ENCODE results near the gene IQCH.

Gene IQCH

DNA sequence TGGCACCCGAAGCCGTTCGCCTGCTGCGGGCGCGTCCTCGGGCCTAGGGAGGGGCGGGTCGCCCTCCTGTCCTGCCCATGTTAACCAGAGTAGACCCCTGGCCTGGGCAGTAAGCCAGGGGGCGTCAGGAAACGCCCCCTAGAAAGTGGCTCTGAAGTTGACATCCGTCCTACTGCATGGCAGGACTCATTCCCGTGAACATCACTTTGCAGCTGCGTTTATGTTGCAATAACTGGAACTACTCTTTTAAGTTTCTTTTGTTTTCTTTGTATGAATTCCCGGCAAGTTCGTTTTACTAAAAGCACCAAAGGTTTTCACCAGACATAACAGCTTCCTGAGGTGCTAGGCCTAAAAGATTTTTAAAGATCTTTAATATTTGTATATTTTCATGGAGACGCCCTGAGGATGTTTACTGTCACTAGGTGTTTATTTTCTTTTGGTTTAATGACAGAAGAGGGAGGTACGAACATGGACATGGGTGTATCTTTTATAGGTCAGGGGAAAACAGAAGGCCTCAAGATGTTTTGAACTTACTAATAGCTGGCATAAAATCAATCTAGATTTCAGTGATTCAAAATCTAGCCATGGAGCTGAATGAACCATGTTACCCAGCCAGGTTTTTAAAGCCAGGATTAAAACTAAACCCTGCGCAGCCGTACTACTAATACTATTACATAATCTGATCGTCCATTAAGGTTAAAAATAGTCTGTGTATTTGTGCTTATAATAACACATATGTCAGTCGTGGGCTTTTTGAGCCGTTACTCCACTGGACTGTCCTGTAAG, 267.4 kb downstream of the IQCH start:
- DNase-seq (ENCODE audit: low read depth in 4 of 4, low spot score in 1 of 4) = no peak

DNA sequence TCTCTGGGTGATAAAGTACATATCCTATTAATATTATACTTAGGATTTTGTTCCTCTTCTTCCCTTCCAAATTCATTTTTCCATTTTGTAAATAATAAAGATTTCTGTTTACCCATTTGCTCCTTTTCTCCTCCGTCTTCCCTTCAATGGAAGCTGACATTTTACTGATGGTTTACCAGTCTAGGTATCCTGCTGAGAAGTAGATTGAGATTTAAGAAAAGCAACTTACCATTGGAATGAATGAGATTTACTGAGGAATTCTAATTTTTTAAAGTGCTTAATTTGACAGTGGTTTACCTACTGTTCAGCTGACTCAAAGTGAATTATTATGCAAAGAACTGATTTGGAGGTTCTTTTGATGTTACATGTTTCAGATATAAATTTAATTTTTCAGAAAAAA, 268.7 kb downstream of the IQCH start:
- no peak for DNase-seq (ENCODE audit: low read depth in 4 of 4, low spot score in 1 of 4)

DNA sequence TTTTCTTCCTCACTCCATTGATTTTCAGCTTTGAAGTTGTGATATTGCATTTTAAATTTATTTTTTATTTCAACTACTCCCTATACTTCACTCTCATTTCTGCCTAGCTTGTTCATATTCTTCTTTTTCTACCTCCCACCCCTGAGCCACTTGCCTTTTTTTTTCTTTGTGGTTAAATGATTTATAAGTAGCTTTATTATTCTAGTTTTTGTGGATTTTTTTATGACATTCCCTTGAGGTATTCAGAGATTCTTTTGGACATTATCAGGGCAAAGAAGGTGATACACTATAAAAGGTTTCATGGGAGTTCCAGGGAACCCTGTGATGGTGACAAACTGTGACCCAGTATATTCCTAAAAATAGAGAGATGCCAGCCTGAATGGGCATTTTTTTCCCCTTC, 269.6 kb downstream of the IQCH start:
- no peak for DNase-seq (ENCODE audit: low read depth in 4 of 4, low spot score in 1 of 4)

DNA sequence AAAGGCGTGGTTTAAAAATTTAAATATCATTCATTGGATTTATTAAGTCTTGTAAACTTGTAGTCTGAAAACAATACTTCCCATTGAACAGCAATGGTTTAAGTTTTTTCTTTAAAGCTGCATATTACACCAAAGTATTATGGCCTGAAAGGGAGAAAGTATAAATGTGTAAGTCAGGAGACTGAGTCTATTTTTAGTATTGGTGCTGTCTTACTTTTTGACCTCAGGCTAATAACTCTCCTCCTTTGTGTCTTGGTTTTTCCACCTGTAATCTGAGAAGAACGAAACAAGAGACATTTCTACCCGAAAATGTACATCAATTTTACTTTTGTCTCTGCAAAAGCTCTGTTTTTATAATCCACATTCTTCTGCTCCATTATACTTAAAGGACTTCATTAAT, 273.9 kb downstream of the IQCH start:
- DNase-seq (ENCODE audit: low read depth in 4 of 4, low spot score in 1 of 4) = no peak

DNA sequence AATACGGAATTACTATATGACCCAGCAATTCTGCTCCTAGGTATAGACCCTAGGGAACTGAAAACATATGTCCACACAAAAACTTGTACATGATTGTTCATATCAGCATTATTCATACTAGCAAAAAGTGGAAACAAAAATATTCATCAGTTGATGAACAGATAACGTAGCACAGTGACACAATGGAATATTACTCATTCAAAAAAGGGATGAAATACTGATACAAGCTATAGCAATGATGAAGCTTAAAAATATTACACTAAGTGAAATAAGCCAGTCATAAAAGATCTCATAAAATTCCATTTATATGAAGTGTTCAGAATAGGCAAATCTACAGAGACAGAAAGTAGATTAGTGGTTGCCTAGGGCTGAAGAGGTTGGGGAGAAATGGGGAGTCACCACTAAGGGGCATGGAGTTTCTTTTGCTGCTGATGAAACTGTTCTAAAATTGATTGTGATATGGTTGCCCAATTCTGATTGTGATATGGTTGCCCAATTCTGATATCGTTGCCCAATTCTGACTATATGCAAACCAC, 276.9 kb downstream of the IQCH start:
- no peak for DNase-seq (ENCODE audit: low read depth in 4 of 4, low spot score in 1 of 4)

DNA sequence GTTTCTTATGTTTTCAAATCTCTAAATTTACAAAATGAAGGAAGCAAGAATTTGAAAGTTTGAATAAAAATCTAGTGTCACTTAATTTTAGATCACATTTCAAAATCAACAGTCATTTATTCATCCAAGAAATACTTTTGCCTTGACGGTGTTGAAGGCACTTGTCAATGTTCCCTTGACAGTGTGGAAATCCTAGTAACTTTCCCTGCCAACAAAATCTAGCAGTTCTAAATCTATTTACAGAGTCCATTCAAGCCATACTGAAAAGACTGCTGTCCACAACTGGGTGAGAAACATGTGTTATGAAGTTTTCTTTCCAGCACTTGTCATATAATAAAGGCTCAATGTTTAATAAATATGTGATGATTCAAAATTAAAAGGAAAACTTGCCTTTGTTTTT, 279.3 kb downstream of the IQCH start:
- no peak for DNase-seq (ENCODE audit: low read depth in 4 of 4, low spot score in 1 of 4)

DNA sequence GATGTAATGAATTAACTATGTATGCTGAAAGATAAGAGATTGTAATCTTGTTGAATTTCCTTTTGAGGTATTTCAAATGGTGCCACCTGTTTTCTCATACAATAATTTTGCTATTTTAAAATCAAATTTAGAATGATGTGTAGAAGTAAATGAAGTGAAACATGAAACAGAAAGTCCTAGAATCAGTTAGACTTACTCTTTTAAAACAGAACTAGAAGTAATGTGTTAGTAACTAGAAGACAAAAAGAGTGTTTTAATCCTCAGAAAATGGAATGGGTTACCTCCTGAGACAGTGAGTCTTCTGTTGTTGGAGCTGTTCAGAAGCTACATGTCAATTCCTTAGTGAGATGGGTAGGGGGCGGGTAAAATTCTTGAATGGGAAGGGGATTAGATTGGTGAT, 279.8 kb downstream of the IQCH start:
- DNase-seq (ENCODE audit: low read depth in 4 of 4, low spot score in 1 of 4) = no peak

DNA sequence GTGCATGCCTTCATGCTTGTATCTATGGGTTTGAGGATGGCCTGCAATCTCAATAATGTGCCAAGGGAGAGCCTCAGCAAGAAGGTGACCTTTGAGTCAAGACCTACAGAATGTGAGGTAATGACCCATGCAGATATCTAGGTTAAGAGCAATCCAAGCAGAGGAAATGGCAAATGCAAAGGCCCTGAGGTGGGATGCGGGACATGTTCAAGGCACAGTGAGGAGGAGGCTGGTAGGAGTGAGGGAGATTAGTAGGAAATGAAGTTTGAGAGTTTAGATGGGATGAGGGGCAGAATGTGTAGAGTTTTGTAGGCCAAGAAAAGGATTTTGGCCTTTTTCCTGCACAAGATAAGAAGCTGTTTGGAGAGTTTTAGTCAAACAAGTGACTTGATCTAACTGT, 283.2 kb downstream of the IQCH start:
- DNase-seq (ENCODE audit: low read depth in 4 of 4, low spot score in 1 of 4) = no peak

DNA sequence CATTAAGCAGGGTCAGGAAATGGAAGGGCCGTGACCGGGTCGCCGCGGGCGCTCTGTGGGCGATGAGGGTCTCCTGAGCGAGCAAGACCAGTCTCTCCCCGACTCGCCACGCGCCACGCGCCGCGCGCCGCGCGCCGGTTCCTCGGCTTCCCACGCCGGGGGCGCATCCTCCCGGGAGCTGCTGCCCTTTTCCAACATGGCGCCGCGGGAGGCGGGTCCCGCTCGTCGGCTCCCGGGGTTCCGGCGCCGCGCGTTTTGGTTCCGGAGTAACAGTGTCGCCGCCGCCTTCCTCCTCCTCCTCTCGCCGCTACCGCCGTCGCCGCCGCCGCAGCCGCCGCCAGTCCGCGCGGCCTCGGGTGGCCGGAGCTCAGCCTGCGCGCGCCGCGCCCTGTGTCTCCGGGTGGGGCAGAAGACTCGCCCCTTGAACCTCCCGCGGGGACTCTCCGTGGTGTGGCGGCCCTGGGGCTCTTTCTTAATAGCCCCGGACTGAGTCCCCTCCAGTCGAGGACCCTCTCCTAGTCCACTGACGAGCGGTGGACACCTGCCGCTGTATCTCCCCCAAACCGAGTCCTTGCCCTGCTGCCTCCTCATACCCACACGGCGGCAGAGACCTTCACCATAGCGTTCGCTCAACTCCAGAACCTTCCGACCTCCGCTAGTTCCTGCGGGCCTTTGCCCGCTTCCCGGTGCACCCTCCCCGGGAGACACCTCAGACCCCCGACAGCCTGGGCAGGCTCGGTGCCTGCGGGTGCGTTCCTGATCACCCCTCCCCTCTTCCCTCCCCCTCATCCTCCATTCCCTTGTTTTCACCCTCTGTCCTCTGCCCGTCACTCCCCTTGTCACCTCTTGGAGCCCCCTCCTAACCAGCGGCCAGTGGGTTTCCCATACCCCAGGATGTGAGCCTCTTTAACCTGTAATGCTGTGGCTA, 288.1 kb downstream of the IQCH start, which contains the start of gene MAP2K5:
TSS of gene MAP2K5 (plus strand) at position 284 of the 928 bp plus-strand sequence. CDS start at position 917, 633 bp downstream.
- DNase-seq (ENCODE audit: low read depth in 4 of 4, low spot score in 1 of 4) = peak; percentile 67 to 82 (median 76)

DNA sequence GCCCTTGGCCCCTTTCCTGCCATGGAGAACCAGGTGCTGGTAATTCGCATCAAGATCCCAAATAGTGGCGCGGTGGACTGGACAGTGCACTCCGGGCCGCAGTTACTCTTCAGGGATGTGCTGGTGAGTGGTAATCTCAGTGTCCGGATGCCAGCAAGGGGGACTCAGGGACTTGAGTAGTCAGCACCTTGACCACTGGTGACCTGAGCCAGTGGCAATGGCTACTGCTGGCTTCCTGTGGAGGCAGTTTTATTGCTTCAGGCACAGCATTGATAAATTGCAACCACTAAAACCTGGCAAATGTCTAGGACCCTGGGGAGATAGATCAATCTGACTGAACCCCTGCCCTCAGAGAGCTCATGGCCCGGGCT, 288.7 kb downstream of the IQCH start:
- DNase-seq (ENCODE audit: low read depth in 4 of 4, low spot score in 1 of 4) = no peak

DNA sequence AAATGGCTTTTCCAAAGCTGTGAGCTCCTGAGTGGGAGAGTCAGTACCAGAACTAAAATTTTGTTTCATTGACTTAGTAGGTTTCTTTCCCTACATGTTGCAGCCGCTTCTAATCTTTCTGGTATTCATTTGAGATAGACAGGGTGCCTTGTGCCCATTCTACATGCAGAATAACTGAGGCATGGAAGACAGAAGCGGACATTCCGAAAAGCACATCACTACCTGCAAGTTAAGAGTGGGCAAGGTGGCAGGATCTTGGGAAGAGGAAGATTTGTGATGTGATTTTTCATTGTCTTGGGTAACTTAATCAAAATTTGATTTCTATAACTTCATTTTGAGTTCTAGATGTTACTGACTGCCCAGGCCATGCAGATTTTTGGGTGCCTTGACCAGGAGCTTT, 289.9 kb downstream of the IQCH start:
- DNase-seq (ENCODE audit: low read depth in 4 of 4, low spot score in 1 of 4) = no peak

DNA sequence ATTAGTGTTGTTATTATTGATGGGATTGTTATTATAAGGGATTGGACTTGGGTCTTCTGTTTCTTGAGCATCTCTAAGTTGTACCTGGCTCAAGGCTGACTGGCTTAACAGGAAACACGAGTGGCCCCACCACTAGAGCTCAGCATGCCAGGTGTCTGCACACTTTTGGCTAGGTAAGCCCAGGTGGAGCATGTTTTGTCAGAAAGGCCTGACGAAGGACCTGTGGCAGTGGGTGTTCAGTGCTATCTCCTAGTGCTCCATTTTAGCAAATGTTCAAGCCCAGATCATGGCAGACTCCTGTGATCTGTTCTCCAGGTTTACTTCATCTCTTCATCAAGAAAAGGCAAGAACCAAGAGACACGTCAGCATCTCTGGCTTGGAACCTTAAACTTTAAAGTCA, 291.3 kb downstream of the IQCH start:
- DNase-seq (ENCODE audit: low read depth in 4 of 4, low spot score in 1 of 4) = no peak

DNA sequence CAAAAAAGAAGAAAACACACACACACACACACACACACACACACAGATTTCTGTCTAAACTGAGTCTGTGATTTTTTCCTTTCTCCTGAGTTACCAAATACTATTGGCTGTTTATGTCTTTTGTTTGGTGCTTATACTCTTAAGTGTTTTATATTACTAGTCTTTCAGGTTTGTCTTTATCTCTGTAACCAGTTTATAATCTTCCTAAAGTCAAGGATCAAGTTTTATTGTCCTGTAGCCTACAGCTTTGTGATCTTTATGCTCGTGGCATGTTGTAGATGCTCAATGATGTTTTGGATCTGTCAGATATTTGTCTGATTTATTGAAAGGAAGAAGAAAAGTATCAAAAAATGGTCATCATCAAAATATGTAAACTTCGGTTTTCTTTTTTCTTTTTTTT, 292.5 kb downstream of the IQCH start:
- no peak for DNase-seq (ENCODE audit: low read depth in 4 of 4, low spot score in 1 of 4)

DNA sequence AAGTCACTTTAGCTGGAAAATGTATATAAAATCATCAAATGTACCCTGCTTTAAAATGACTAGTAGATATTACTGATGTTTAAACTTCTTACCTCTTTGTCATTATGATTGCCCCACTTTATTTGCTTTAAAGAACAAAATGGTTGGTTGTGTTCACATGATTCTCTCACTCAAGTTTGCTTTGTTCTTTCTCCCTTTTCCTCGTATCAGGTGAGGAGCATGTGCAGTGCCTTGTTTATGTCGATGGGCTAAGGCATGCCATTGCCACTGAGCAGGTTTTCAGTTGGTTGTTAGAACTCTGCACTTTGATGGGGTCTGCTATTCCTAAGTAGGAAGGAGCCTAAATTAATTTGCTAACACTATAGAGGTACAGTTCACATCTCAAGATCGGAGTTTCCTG, 293.2 kb downstream of the IQCH start:
- DNase-seq (ENCODE audit: low read depth in 4 of 4, low spot score in 1 of 4) = no peak

DNA sequence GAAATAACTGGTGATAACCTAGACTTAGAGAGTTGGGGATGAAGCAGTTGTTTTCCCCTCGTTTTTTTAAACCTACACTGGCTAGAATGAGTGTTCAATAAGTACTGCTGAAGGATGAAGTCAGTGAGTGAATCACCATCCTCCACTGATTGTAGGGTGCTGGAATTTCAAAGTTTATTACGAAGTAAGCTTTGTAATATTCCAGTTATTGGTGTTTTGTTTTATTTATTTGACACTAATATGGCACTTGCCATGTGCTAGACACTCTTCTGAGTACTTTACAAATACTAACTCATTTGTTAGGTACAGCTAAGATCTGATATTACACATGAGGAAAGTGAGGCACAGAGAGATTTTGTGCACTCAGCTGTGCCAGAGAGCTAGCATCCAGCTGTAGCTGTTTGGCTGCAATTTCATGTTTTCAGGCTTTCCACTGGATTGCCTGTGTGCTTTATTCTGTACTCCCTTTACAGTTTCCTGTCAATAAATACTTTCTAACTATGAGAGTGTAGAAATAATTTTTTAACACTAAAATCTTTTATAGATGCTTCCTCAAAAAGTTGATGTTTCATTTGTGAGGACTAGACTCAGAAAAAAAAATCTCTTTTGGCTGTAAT, 293.8 kb downstream of the IQCH start:
- DNase-seq (ENCODE audit: low read depth in 4 of 4, low spot score in 1 of 4) = no peak

DNA sequence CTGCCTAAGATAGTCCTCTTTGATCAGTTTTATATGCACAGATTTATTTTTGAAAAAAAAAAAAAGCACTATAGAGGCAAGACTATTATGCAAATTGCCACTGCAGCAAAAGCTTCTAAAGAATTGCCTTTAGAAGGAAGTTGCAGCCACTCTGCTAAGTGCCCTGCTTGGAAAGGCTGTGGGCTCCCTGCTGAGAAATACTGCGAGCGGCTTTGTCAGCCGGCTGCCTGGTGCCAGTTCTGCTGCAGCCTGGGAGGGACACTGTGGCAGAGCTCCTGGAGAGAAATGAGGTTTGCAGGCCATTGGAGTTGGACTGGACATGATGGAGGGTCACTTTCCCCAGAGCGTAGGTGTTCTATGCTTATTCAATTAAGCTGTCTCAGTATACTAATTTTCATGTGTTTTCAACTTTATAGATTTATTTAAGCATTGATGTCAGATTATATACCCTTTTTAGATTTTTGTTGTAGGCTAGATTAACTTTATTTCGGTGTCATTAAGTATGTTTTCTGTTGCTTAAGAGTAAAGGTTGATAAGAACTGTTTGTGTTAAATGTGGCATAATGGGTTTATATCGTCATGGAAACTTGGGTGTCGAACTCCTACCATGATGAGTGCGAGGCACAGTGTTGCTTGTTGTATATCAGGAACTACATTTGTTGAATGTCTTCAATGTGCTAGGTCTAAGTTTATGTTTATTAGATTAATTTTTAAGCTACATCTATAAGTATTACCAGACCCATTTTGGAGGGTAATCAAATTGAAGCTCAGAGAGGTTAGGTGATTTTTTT, 294.5 kb downstream of the IQCH start:
- DNase-seq (ENCODE audit: low read depth in 4 of 4, low spot score in 1 of 4) = no peak

DNA sequence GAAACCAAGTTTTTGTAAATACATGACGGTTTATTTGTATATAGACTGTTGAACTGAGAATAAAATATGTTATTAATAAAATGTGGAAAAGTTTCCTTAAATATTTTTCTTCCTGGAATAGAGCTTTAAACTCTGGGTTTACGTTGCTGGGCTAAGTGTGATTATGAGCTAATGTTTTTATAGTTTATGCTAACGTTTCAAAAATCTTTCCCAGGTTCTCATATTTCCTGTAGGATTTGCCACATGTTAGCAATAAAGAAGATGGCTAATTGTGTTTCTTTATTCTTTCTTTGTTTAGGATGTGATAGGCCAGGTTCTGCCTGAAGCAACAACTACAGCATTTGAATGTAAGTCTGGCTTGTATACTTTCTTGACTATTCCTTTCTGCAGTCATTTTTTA, 295.1 kb downstream of the IQCH start:
- DNase-seq (ENCODE audit: low read depth in 4 of 4, low spot score in 1 of 4) = no peak

DNA sequence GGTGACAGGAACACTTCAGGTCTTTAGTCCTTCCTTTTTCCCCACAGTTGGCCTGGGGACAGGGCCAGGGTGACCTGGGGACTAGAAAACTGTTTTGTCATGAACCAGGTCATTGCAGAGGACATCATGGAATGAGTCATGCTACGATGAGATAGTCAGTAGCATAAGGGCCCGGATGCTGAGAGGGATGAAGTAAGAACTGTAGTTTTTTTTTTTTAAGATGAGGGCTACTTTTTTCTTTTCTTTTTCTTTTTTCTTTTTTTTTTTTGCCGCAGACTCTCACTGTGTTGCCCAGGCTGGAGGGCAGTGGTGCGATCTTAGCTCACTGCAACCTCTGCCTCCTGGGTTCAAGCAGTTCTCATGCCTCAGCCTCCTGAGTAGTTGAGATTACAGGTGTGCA, 295.9 kb downstream of the IQCH start:
- DNase-seq (ENCODE audit: low read depth in 4 of 4, low spot score in 1 of 4) = no peak

DNA sequence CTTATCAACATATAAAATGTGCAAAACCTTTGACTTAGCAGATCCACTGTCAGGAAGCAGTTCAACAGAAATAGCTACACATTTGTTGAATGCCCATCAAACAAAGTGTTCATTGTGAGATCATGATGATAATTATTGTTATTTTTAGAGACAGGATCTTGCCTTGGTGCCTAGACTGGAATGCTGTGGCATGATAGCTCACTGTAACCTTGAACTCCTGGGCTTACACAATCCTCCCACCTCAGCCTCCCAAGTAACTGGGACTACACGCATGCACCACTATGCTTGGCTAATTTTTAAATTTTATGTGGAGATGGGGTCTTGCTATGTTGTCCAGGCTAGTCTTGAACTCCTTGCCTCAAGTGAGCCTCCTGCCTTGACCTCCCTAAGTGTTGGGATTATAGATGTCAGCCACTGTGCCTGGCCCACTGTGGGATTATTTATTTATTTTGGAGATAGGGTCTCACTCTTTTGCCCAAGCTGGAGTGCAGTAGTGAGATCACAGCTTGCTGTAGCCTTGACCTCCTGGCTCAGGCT, 296.7 kb downstream of the IQCH start:
- no peak for DNase-seq (ENCODE audit: low read depth in 4 of 4, low spot score in 1 of 4)
